Astrocyte of the cerebellum (primary cell): Measurements from ENCODE around the gene KASH5.

Experiments
- DNase-seq: peaks from one replicate; pipeline ENCODE4 v3.0.0-alpha.2; 2011; ENCODE audit warnings: low read depth
- H3K4me3 ChIP-seq: 2 replicates; pipeline ENCODE4 v1.5.1; 2011; ENCODE audit warnings: mild to moderate bottlenecking, low read depth, low read length, moderate library complexity
- CTCF ChIP-seq: IDR thresholded peaks from 2 replicates; pipeline ENCODE4 v1.5.1; 2012; ENCODE audit warnings: low read length, low read depth, moderate library complexity, mild to moderate bottlenecking; ENCODE audit errors: missing control alignments
- in situ Hi-C: cut with HindIII; loops from 2 replicates; pipeline ENCODE4 v1.10.0; 2017; ENCODE audit warnings: low sequenced_read_pairs

The KASH5 gene

GRCh38 chr19:49420227-49420626 lies 32.2 kb downstream of the KASH5 start:
- TF ChIP-seq CTCF, result no peak
- no peak overlapping the region for H3K4me3 ChIP-seq
- DNase-seq, result no peak
- in situ Hi-C loops, result no loop called here

- in situ Hi-C loops, result no loop called here
- no peak for TF ChIP-seq CTCF
- no peak for DNase-seq
- no peak overlapping the region for H3K4me3 ChIP-seq
Measured at GRCh38 chr19:49421039-49421877, 33.2 kb downstream of the KASH5 start.

GRCh38 chr19:49421878-49422202 lies 33.8 kb downstream of the KASH5 start:
- TF ChIP-seq CTCF, result no peak
- in situ Hi-C loops, result no loop called here
- DNase-seq, result no peak
- no peak overlapping the region for H3K4me3 ChIP-seq

GRCh38 chr19:49422407-49423070 lies 34.5 kb downstream of the KASH5 start:
- in situ Hi-C loops, result no loop called here
- no peak overlapping the region for H3K4me3 ChIP-seq
- no peak for TF ChIP-seq CTCF
- no peak for DNase-seq

GRCh38 chr19:49423071-49423984 lies 35.3 kb downstream of the KASH5 start, which contains the start of gene PTH2:
Gene PTH2 (minus strand): TSS chr19:49423441. CDS start chr19:49423339, 102 bp downstream.
- in situ Hi-C loops, result no loop called here
- TF ChIP-seq CTCF, result no peak
- no peak within 1 kb of the TSS for H3K4me3 ChIP-seq
- no peak for DNase-seq

GRCh38 chr19:49423985-49424303 lies 35.9 kb downstream of the KASH5 start:
- no peak for TF ChIP-seq CTCF
- H3K4me3 ChIP-seq, result no peak overlapping the region
- DNase-seq, result no peak
- in situ Hi-C loops, result no loop called here
